HG02852 (cell line): ENCODE measurements around the gene KLKB1.
"Not testable (repeated sequence)": the region's sequence is repeated elsewhere in the genome, so short reads cannot be mapped to it uniquely, and the experiment has no call there.

Experiments
- ATAC-seq: cut with Tn5 transposase; IDR thresholded peaks from one replicate; pipeline ENCODE4 v1.9.1; 2021; ENCODE audit warnings: mild to moderate bottlenecking, moderate library complexity; ENCODE audit not compliant: unreplicated experiment

The KLKB1 gene

GRCh38 chr4:186226521-186227189 lies 652 bp upstream of the KLKB1 start:
- no peak for ATAC-seq

DNA sequence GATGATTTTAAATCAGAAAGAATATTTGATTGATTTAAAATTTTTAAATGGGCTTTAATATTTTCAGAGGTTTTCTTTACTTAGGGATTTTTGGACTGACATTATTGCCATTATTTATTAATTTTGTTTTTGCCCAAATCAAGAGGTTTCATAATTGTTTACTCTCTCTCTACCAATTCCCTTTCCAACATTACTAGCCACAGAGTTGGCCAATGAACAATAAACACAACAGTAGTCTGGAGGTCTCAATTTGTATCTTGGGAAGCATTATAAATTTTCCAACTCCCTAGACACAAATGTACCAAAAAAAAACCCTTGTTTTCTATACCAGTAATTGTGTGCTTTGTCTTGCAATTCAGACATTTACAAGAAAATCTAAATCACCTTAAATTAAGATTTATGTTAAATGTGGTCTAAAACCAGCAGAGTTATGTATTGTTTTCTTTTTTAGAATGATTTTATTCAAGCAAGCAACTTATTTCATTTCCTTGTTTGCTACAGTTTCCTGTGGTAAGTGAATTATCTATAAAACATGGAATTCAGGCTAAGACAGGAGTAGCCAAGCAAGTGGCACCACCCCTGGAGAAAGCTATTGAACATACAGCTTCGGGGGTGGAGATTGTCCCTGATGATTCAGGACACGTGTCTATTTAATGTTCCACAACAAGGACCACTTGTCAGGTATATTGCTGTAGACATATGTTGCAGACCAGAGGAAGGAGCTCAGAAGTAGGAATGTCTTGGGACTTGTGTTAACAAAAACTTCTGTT lies 622 bp downstream of the KLKB1 start:
- no peak for ATAC-seq

DNA sequence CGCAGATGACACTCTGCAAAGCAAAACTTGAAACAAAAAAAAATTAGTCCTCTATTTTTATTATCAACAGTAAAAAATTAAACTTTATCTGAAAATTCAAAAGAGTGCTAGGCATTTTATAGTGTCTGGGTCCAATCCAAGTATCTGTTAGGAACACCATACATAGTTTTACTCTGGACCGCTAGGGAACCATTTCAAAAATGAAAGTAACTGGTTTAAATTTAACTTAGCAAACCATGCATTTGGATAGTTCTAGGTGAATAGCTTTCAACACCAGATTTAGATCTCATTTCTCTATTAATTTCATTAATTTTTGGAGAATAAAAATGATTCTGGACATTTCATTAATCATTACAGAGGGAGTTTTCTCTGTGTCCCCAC lies 1.2 kb downstream of the KLKB1 start:
- ATAC-seq = no peak

DNA sequence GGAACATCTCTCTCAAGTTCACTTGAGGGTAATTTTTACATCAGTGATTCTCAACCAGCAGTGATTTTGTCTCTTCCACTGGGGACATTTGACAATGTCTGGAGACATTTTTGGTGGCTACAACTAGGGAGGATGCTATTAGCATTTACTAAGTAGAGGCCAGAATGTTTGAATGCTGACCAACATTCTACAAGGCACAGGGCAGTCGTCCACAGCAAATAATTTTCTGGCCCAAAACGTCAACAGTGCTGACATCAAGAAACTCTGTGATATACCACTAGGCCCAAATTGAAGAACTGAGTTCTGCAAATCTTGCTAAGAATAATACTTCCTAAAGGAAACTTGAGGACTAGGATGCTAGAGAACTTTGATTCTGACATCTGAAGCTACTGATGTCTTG lies 7.1 kb downstream of the KLKB1 start:
- no peak for ATAC-seq

DNA sequence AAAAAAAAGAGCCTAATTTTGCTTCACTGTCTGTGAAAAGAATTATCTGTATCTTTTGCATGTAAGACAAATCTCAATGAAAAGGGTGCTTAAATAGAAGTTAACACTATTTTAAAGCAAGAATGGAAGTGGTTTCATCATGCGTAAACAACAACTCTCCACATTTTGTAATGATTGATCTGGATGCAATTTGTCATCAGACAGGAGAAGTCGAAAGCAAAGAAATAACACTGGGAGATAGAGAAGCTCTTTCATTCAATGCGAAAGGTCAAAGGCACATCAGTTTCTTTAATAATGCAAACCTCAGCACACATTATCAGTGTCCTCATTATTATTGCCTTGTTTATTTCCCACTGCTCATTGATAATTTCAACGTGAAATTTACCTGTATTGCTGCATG lies 8.8 kb downstream of the KLKB1 start:
- ATAC-seq = no peak

- ATAC-seq = no peak
Measured at GRCh38 chr4:186240452-186240847, 13.1 kb downstream of the KLKB1 start.

DNA sequence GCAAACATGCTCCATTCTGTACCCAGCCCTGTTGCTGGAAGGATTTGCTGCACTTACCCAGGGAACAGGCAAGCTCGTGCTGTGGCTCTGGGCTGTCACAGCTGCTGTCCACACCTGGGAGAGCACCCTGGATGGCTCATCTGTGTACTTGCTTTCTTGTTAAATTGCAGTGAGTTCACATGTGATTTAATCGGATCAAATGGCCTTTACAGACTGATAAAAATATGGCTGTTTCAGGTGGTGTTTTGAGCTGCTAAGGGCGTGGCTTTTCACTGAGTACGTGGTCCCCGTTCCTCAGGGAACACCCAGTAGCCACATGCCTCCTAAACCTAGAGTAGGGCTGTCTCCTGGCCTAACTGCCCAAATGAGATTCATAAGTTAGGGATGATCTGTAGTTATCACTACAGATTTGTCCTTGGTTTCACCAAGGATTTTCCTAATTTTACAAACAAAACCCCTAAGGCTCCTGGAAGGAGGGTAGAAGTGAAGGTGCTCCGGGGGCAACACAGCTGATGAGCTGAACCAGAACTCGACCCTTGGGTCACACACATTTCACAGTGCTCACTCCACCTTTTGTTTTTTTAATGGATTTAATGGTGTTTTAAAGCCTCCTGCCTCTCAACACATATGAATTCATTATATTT lies 13.7 kb downstream of the KLKB1 start:
- ATAC-seq = no peak

GRCh38 chr4:186241616-186242015 lies 14.3 kb downstream of the KLKB1 start:
- no peak for ATAC-seq

GRCh38 chr4:186242031-186242430 lies 14.7 kb downstream of the KLKB1 start:
- ATAC-seq = not testable (repeated sequence)

DNA sequence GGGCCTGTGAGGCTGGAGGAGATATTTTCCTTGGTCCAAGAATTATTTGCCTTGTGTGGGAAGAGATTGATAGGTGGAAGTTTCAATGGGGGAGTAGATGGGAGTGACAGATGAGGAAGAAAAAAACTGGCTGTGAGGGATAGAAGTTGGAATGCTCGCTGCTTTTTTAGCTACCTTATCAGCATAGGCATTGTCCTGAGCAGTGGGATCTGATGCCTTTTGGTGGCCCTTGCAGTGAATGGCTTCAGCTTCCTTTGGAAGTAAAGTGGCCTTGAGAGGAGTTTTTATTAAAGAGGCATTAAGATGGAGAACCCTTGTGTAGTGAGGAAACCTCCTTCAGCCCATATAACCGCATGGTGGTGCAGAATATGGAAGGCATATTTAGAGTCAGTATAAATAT lies 16.0 kb downstream of the KLKB1 start:
- ATAC-seq = no peak

DNA sequence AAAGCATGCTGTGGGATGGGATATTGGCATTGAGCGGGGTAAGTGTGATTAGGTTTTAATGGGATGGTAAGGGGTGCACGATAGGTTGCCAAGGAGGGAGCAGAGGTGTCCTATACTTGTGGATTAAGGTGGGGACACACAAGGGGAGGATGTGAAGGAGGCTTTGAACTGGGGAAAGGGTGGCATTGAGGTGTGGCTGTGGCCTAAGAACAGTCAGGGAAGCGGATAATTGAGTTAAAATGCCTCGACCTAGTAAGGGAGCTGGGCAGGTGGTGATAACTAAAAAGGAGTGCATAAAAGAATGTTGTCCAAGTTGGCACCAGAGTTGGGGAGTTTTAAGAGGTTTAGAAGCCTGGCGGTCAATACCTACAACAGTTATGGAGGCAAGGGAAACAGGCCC lies 17.5 kb downstream of the KLKB1 start:
- ATAC-seq = no peak

GRCh38 chr4:186247062-186247752 lies 19.9 kb downstream of the KLKB1 start:
- not testable (repeated sequence) for ATAC-seq

- ATAC-seq = no peak
Measured at GRCh38 chr4:186248643-186249042, 21.3 kb downstream of the KLKB1 start.

DNA sequence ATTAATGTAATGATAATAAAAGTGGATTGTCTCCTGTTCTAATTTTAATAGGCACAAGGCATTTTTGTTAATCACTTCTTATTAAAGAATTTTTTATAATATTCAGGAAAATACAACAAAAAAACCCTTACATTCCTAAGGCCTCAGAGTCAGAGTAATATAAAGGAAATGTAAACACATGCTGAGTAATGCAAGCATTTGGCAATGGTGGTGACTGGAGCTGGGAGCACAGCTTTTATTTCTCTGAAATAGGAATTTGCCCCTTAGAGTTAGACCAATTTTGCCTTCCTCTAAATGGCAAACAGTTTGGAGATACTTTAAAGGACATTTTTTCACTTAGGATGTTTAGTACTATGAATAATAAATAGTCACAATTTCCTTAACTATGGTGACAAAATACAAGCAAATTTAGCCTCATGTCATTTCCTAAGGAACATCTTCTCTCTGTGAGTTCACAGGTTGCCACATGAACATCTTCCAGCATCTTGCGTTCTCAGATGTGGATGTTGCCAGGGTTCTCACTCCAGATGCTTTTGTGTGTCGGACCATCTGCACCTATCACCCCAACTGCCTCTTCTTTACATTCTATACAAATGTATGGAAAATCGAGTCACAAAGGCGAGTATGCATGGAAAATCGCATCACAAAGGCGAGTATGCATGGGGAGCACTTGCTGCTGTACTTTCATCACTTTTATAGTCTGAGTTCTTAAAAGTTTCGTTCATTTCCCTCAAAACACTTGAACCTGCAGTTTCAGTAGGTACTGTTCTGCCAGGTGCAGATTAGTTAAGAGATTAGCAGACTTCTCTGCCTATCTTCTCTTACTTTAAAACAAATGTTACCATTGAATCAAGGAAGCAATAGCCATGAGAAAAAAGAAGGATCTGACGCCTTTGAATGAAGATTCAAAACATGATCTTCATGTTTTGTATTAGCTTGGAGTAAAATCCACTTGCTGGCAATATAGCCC lies 22.8 kb downstream of the KLKB1 start:
- ATAC-seq = no peak

GRCh38 chr4:186250760-186251159 lies 23.5 kb downstream of the KLKB1 start:
- ATAC-seq = no peak

GRCh38 chr4:186255122-186255521 lies 27.8 kb downstream of the KLKB1 start:
- no peak for ATAC-seq

DNA sequence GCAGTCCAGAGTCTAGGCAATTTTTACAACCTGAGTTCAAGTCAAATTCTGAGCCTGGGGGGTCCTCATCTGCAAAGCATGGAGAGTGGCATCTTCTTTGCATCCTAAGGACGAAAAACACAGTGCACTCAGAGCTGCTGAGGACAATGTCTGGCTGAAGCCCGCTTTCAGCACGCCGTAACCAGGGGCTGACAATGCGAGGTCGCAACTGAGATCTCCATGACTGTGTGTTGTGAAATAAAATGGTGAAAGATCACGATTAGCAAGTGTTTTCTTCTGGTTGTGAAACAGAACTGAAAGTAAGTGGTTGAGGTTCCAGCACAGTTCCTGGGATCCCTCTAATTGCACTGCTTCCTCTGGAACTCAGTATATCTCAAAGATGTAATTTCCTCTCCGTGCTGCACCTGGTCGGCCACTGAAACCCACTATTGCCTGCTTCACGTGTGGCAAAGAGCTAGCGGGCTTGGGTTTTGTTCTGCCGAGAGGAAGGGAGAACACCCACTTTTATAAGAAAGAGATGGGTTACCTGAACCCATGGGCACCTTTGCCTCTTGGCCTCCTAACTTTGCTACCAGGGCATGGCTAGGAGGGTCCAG lies 31.0 kb downstream of the KLKB1 start:
- no peak for ATAC-seq

DNA sequence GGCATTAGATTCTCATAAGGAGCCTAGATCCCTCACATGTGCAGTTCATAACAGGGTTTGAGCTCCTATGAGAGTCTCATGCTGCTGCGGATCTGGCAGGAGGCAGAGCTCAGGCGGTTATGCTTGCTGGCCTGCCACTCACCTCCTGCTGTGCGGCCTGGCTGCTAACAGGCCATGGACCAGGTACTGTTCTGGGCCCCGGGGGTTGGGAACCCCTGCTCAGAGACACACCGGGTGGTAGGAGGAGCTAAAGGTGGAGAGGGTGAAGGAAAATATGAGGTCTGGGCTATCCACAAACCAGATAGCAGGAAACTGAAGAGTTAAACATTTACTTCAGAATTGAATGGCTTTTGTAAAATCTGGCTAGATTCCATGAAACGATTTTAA lies 32.8 kb downstream of the KLKB1 start:
- no peak for ATAC-seq

- ATAC-seq = no peak
Measured at GRCh38 chr4:186260504-186261448, 33.5 kb downstream of the KLKB1 start.
